ENCODE measurements around the gene BLTP3B.

- TF ChIP-seq EZH2 (IDR thresholded peaks at IDR 0.05) (no peak), POLR2AphosphoS5 (IDR thresholded peaks at IDR 0.05; ENCODE audit: borderline replicate concordance, low read depth, low read length) (no peak), FOXP2 (optimal IDR thresholded peaks at IDR 0.05; ENCODE audit: control extremely low read depth, extremely low read length, insufficient read depth) (no peak)
Observed at GRCh38 chr12:100133200-100133599, 9.5 kb downstream of the BLTP3B start.

All from SK-N-MC (cell line).